C1 segment of cervical spinal cord (tissue), 14 donors: ENCODE results near the gene TOP2A.

Experiments used
- DNase-seq, 14 donors: peaks; one replicate each; lab custom pipeline; 2025; lab: John Stamatoyannopoulos, UW

TOP2A gene

DNA sequence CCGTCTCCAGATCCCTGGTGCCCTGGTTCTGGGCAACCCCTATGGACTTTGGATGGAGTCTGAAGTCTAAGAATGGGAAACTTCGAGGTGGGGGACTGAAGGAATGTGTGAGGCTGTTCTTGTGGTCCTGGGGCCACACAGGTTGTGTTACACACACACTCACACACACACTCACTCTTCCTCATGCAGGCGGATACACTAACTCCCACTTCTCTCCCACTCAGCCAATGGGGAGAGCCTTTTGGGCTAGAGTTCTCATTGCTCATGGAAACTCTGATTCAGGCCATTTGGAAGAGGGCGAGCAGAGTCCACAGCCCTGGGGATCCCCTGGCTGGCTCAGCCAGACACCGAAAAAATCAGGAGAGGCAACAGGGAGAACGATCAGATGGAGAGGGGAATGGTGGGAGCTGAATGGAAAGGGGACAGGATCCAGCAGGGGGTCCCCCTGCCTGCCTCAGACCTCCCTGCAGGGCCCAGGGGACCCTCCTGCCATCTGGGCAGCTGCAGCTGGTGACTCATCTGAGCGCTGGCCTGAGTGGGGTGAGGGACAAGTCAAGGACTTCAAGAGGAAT is 34.6 kb upstream of the TOP2A start:
- no peak for DNase-seq

DNA sequence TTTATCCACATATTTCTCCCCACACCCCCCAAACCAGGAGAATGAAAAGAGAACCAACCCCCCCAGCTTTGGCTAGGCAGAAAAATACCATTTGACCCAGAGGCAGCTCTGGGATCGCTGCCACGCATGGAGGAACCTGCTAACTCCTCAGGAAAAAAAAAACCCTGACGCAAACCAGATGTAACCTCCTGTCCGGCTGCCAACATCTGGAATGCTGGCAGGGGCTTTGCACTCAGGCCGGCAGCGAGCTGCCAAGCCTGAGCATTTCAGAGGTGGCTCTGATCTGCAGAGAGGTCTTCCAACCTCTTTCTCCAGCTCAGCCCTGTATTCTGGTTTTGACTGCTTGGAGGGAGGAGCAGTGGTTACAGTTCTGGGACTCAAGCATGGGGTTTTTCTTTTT is 33.7 kb upstream of the TOP2A start:
- DNase-seq, result peak in 2 of 14 donors; percentile 5 to 15

DNA sequence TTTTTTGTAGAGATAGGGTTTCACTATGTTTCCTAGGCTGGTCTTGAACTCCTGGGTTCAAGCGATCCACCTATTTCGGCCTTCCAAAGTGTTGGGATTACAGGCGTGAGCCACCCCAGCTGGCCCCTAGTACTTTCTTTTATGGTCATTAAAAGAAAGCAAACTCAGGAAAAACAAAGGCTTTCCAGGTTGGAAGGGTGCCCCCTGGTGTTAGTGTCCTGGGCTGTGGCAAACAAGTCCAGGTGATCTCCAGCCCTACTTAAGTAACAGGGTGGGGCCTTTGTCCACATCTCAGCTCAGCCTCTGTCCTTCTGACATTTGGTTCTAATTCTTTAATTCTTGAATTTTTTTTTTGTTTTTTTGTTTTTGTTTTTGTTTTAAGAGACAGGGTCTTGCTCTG is 32.5 kb upstream of the TOP2A start:
- no peak for DNase-seq

DNA sequence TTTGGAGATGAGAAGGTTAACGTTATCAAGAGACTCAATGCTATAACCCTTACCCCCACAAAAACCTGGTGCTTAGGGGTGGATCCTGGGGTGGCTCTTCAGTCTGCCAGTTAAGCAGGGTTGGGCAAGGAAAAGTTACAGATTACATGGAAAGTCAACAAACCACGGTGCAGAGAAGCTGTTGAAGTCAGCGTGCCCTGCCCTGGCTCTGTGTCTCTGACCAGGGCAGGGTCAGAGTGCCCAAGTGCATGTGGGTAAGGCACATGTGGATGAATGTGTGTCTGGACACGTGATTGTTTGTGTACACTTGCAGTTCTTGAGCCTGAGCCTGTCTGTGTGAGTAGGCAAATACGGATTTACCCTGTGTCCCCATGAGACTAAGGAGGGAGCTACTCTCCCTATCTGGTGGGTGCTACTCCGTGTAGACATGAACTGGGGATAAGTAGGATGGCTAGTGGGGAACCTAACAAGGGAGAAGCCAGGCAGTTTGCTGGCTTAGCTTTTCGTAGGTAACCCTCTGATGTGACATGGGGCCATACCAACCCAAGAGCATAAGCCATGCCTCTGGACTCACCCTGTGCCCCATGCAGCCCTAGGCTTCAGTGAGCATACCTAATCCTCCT is 31.1 kb upstream of the TOP2A start:
- DNase-seq, result no peak

DNA sequence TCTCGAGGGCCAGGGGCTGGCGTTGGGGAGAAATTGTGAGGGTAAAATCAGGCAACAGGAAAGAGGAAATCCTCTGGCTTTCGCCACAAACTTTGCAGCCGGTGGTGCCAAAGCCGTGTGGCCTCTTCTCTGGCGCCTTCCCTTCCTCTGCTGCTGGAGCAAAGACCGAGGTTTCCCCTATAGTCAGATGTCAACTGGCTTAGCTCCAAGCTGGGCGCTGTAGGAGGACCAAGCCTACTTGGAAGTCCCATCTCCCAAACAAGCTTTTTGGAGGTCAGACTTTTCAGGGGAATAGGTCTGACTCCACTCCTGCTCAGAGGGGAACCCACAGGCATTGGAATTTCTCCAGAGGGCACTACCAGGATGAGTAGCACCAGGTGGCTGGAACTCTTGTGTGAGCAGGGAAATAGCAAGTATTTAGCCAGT is 30.5 kb upstream of the TOP2A start:
- no peak for DNase-seq

DNA sequence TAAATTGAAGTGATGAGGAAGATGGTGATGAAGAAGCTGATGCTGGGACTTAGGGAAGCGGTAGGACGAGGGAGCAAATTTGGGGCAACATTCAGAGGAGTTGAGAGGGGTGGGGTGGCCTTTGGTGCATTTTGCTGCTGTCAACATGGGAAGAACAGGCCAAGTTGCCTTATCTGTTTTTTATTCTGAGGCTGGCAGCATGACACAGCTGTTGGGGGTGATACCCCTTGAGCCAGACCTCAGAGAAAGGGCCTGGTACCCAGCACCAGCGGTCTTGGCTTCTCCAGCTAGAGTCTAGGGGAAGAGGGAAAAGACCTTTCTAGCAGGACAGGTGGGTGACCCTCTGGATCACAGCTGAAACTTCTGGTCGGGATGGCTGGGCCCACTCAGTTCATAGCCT is 30.1 kb upstream of the TOP2A start:
- no peak for DNase-seq

DNA sequence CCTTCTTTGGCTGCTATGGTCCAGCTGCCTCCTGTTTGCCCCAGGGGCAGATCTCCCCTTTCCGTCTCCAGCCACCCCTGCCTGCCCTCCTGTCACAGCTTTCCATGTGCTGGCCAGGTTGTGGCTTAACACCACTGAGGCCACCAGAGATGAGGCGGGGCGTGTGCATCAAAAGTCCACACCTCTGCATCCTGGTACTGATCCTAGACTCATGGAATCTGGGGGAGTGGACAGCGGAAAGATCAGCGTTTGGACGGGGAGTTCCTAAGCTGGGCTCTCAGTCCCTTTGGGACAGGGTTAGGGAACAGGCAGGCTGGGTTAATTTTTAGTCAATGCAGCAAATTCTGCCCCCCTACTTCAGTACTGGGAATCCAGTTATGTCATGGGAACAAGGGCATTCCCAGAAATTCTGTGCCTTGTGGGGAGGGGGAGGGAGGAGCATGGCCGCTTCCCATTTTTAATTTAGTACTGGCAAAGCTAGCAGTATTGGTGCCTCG is 29.5 kb upstream of the TOP2A start:
- DNase-seq, result no peak

DNA sequence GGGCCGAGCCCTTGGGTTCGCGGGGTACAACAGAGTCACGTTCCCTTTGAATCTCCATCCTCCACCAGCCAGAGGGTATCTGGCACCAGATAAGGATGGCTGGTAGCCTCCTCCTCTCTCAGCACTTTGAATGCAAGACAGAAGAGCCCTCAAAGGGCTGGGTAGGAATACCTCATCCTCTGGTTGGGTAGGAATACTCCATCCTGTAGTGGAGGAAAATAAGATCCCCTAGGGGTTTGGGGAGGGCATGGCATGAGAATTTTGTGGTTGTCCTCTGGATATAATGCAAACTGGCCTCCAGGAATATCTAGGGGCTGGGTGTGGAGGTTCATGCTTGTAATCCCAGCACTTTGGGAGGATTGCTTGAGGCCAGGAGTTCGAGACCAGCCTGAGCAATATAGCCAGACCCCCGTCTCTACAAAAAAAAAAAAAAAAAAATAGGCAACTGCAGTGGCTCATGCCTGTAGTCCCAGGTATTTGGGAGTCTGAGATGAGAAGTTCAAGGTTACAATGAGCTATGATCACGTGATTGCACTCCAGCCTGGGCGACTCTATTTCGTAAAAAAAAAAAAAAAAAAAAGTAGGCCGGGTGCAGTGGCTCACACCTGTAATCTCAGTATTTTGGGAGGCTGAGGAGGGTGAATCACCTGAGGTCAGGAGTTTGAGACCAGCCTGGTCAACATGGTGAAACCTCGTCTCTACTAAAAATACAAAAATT is 28.2 kb upstream of the TOP2A start:
- DNase-seq, result no peak

DNA sequence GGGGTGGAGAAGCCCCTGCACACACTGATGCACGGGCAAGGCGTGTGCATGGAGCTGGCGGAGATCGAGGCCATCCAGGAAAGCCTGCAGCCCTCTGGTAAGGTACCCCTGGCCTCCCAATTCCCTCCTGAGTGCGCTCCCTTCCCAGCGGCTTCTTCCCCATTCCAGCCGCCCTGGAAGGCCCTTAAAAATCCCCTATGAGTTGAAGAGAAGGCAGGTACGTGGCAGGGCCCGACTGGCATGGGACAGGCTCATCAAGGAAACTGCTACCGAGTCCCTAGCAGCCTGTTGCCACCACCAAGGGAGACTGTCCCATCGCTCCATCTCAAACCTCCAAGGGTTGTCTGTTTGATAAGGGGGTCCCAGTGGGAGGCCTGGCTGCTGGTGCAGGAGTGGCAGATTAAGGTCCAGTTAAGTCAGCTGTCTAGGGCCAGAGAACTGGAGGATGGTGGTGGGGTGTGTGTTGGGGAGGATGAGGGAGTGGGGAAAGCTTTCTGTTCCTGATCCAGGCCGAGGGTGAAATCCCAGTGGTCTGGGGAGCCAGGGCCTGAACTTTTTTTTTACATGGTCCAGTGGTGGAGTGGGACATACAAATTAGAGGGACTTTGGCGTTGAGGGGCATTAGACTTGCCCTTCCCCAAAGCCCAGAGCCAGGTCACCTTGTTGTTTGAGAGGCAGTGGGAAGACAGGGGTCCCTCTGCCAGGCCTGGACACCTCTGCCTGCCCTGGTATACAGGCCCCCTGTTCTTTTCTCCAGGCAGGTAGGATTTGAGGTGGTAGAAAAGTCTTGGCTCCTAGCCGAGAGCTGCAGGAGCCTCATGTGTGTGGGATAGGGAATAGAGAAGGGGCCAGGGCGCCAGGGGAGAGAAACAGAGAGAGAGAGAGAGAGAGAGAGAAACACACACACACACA is 26.5 kb upstream of the TOP2A start:
- DNase-seq, result no peak

DNA sequence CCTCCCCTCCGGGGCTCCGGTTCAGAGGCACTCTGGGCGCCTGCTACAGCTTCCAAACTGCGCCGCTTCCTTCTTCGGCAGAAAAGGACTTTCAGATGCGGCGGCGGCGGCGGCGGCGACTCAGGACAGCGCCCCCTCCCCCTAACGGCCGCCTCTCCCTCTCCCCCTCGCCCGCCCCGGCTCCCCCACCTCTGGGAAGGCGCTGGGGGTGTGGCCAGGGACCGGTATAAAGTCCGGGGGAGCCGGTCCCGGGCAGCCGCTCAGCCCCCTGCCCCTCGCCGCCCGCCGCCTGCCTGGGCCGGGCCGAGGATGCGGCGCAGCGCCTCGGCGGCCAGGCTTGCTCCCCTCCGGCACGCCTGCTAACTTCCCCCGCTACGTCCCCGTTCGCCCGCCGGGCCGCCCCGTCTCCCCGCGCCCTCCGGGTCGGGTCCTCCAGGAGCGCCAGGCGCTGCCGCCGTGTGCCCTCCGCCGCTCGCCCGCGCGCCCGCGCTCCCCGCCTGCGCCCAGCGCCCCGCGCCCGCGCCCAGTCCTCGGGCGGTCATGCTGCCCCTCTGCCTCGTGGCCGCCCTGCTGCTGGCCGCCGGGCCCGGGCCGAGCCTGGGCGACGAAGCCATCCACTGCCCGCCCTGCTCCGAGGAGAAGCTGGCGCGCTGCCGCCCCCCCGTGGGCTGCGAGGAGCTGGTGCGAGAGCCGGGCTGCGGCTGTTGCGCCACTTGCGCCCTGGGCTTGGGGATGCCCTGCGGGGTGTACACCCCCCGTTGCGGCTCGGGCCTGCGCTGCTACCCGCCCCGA is 25.7 kb upstream of the TOP2A start, which contains the start of gene IGFBP4:
Gene IGFBP4, plus strand, starts transcription at position 255 of the 792 bp plus-strand sequence. Its CDS starts 286 bp downstream, at position 541.
- DNase-seq, result peak in 12 of 14 donors; percentile 3 to 67 (median 28)

DNA sequence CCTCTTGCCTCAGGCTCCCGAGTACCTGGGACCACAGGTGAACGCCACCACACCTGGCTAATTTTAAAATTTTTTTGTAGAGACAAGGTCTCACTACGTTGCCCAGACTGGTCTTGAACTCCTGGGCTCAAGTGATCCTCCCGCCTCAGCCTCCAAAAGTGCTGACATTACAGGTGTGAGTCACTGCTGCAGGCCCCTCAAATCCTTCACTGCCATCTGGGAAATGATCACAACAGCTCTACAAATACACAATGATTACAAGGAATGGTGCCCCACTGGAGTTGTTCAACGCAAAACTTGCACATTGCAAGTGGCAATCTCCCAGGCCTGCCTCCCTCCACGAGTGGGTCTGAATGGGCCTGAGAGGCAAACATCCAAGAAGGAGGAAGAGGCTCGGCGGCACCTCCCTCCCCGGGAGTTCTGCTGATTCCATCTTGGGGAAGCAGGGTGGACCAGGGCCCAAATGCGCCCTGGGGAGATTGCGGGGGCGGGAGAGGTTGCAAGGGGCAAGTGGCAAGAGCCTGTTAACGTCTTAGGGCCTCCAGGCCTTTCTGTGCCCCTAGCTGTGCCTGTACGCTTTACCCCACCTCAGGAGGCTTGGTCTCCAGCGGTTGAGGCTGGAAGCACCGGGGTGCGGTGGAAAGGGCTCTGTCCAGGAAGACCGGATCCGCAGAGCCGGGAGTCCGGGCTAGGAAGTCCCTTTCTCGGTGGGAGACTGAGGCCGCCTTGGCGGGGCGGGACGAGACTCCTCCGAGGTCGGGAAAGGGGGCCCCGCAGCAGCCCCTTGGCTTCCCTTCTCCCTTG is 24.9 kb upstream of the TOP2A start:
- peak in 1 of 14 donors; percentile 6 for DNase-seq

DNA sequence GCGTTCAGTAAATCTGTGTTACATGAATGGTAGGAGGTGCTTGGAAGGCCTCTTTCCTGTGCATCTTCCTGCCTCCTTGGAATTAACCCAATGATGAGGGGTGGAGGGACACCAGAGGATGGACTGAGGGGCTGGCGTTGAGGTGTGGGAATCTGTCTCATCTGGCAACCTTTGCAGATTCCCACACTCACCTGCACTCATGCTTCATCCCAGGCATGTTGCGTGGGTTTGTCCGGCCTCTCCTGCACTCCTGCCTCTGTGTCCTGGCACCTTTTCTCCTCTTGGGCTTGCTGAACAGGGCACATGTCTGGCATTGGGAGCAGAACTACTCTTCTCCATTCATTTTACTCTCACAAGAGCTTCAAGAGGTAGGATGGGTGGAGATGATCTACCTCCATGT is 22.5 kb upstream of the TOP2A start:
- DNase-seq, result no peak

DNA sequence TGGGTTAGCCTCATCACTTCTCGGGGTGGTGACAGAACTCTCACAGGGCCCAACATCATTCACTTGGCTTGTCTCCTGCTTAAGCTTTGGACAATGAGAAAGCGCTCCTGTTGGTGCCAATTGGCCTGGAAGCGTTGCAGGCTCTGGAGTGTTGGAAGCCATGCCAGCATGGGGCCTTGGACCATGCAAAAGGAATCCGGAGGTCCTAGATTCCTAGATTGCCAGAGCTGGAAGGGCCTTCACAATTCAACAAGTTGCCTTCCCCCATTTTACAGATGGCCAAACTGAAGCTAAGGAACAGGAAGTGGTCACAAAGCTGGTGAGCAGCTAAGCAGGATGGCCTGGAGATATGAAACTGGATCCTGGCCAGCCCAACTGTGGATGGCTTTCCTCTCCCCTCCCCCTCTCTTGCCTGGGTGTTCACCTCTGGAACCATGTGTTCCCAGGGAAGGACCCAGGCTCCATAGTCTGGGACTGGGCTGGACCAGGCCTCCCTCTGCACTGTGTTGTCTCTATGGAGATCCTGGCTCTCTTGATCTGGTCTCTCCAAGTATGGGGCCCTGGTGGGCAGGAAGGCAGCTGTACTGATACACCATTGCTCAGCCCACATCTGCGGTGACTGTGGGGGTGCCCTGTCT is 19.5 kb upstream of the TOP2A start:
- DNase-seq, result peak in 1 of 14 donors; percentile 5

DNA sequence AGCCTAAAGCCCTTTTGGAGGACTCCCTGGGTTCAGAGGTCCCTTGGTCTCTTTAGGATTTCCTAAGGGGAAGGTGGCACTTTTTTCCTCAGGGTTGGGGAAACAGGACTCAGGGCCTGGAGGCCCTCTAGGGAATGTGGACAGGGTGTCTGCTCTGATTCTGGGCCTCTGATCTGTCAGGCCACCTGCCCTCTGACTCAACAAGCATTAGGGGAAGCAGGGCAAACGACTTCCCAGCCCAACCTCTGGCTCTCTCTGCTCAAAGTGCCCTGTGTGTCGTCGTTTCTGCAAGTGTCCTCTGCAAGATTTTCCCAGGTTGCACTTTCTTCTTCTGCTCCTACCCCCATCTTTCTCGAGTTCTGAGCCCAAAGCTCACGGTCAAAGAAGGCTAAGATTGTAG is 18.9 kb upstream of the TOP2A start:
- DNase-seq, result no peak

DNA sequence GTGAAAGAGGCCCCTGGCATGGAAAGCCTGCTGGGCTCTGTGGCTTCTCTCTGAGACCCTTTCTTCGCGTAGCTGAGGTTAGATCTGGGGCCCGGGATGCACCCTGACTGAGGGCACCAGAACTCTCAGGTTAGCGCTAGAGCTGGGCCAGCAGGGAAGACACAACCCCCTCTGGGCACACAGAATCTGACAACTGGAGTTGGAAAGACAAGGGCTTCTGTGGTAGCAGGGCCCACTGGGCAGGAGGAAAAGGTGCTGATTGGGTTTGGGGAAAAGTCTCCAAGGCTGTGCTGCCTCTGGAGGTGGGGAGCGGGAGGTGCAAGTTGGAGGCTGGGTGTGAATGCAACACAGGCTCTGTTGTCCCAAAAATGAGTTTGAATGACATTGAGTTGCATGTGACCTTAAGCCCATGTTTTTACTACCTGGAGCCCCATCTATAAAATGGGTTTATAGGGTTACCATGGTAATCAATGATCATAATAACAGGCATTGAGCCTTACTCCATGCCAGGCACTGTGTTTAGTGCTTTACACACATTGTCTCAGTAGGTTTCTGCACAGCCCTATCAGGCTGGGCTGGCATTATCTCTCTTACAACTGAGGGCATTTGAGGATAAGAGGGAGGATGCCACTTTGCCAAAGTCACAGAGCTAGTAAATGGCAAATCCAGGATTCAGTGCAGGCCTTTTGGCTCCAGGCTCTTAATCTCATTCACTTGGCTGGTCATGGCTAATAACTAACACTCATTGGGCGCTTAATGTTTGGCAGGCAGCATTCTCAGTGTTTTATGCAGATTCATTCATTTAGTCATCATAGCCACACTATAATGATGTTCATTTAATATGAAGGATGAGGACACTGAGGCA is 16.1 kb upstream of the TOP2A start:
- DNase-seq, result peak in 1 of 14 donors; percentile 34

DNA sequence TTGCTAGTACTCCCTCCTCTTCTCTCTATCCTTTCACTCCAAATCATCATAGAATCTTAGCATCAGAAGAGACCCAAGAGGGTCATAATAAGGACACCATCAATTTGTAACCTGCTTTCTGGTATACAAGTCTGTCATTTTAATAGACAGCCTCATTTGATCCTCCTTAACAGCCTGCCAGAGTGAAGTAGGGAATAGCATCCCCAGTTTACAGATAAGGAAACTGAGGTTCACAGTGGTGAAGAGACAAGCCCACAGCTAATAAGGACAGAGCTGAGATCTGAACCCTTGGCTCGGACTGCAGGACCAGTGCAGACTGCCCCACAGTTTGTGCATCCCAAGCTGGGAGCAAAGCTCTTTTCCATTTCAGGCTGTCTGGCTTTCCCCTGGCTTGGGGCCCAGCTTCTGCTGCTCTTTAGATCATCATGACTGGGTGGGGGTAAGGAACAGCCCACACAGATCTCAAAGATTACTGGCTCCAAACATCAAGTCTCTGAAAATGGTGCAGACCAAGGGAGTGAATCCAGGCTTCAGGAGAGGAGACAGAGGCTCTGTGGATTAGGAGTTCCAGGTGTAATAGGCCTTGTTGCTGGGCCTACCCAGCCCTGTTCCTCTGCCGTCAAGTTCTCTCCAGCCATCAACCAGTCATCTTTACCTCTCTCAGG is 15.3 kb upstream of the TOP2A start:
- peak in 1 of 14 donors; percentile 7 for DNase-seq

DNA sequence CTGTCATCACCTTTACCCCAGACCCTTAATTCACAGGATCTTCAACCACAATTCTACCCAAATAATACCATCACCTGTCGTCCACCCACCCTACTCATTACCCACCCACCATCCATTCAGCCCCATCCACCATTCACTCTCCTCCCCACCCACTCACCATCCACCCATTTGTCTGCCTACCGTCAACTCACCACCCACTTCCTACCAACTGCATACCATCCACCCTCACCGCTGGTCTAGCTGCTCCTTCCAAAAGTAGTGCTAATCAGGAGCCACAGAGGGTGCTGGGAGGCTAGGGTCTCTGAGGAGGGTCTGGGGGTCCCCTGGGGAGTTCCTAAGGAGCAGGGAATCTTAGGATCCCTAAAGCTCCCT is 13.5 kb upstream of the TOP2A start:
- DNase-seq, result no peak
